Vagina (tissue), 2 donors: ENCODE measurements around the gene IZUMO2.

Experiments
- CTCF ChIP-seq, 3 experiments: fragments of 450-650 bp in 2 of 3; fragments of 200-600 bp in 1 of 3; sonication (generic) in 1 of 3; IDR thresholded peaks; one replicate each; pipeline ENCODE4 v1.5.1; 2017 to 2019; ENCODE audit warnings: antibody characterized with exemption in 3 of 3, mild to moderate bottlenecking in 2 of 3, moderate library complexity in 2 of 3
- POLR2A ChIP-seq, 2 donors: fragments of 450-650 bp; IDR thresholded peaks; one replicate each; pipeline ENCODE4 v1.6.1; 2017; ENCODE audit warnings: antibody characterized with exemption in 2 of 2, mild to moderate bottlenecking in 2 of 2, moderate library complexity in 2 of 2
- POLR2AphosphoS5 ChIP-seq, 2 donors: sonication (generic); formaldehyde crosslinking; IDR thresholded peaks; one replicate each; pipeline ENCODE4 v1.9.0; 2017; ENCODE audit warnings: antibody characterized with exemption in 2 of 2, mild to moderate bottlenecking in 2 of 2, low read depth in 1 of 2; ENCODE audit not compliant: insufficient read depth in 1 of 2

GRCh38 chr19:50178320-50178719, 15.2 kb upstream of the IZUMO2 start:
- no peak for TF ChIP-seq CTCF (IDR thresholded peaks at IDR 0.05)
- TF ChIP-seq POLR2AphosphoS5 (IDR thresholded peaks at IDR 0.05; ENCODE audit: insufficient read depth in 1 of 2, low read depth in 1 of 2), result no peak
- TF ChIP-seq POLR2A (IDR thresholded peaks at IDR 0.05), result no peak
